Activated CD8-positive, alpha-beta memory T cell treated with anti-CD3 and anti-CD28 coated beads for 48 hours (primary cell): ENCODE results near the gene TFEB.

Experiments
- DNase-seq, 3 experiments: peaks; one replicate each; pipeline ENCODE4 v3.0.0-alpha.2; 2020; ENCODE audit warnings: low read depth in 2 of 3, low spot score in 2 of 3

Gene TFEB

GRCh38 chr6:41739041-41739440, 3.6 kb upstream of the TFEB start:
- DNase-seq: no peak

GRCh38 chr6:41737591-41738130, 2.3 kb upstream of the TFEB start:
- no peak for DNase-seq

GRCh38 chr6:41736800-41737555, 1.6 kb upstream of the TFEB start:
- no peak for DNase-seq

- DNase-seq: no peak
Measured at GRCh38 chr6:41736186-41736733, 852 bp upstream of the TFEB start.

- peak; percentile 33 to 42 (median 40) for DNase-seq
Measured at GRCh38 chr6:41734666-41735426, 562 bp downstream of the TFEB start.

GRCh38 chr6:41733707-41734665, 1.4 kb downstream of the TFEB start:
- DNase-seq: peak; percentile 22 to 33 (median 29)

- DNase-seq: no peak
Measured at GRCh38 chr6:41733360-41733706, 2.1 kb downstream of the TFEB start.

- DNase-seq: peak in 2 of 3 experiments; percentile 12 to 24
Measured at GRCh38 chr6:41732591-41733359, 2.6 kb downstream of the TFEB start.

GRCh38 chr6:41732149-41732548, 3.3 kb downstream of the TFEB start:
- no peak for DNase-seq

- DNase-seq: no peak
Measured at GRCh38 chr6:41731561-41732086, 3.8 kb downstream of the TFEB start.

GRCh38 chr6:41730531-41731436, 4.6 kb downstream of the TFEB start:
- DNase-seq: no peak

GRCh38 chr6:41729624-41730023, 5.8 kb downstream of the TFEB start:
- no peak for DNase-seq

- no peak for DNase-seq
Measured at GRCh38 chr6:41728954-41729353, 6.5 kb downstream of the TFEB start.

- no peak for DNase-seq
Measured at GRCh38 chr6:41728073-41728936, 7.1 kb downstream of the TFEB start.

GRCh38 chr6:41727705-41728072, 7.7 kb downstream of the TFEB start:
- no peak for DNase-seq

GRCh38 chr6:41726876-41727275, 8.5 kb downstream of the TFEB start:
- no peak for DNase-seq

- DNase-seq: no peak
Measured at GRCh38 chr6:41724586-41725501, 10.6 kb downstream of the TFEB start.
